K562 (cell line): ENCODE data around the gene UBE2N. TPM values are rescaled to one million over a fixed set of nuclear protein-coding genes. Genes with fewer than 3 reads are reported as not detected.

ENCODE experiments used
- ATAC-seq: fragments of 200-7000 bp; cut with Tn5 transposase; 3 replicates; pipeline ENCODE4 v1.9.1; 2020; ENCODE audit warnings: moderate library complexity
- BruUV-seq: library from RNA; stranded (reverse); fragments of 400-500 nt; replicated peaks from 2 replicates; lab custom pipeline; 2021; lab: Mats Ljungman, UMichigan
- CTCF ChIA-PET: fragments of 300-600 bp; formaldehyde crosslinking; extraction: SDS; loops from one replicate; lab custom pipeline; 2021; ENCODE audit warnings: low intra/inter-chr PET ratio; lab: Yijun Ruan, JAX
- POLR2A ChIA-PET: fragments of 300-600, 350-650 bp; sonication (Branson Sonifier 250); formaldehyde crosslinking; extraction: SDS; loops from one replicate; lab custom pipeline; 2021; ENCODE audit warnings: antibody characterized with exemption, inconsistent platforms; lab: Yijun Ruan, JAX
- DNase-seq, 4 experiments: peaks; one replicate each; pipeline versions ENCODE4 v3.0.0 to v3.0.0-alpha.2; 2011 to 2018; ENCODE audit warnings: low spot score in 3 of 4, mixed read lengths in 3 of 4; ENCODE audit errors: extremely low read depth in 1 of 4
- FAIRE-seq: peaks from 2 replicates; lab custom pipeline; 2011; peaks lifted over from hg19 to GRCh38; lab: Jason Lieb, UNC
- H2AFZ ChIP-seq: 2 replicates; pipeline ENCODE4 v1.6.0; 2011; ENCODE audit warnings: low read depth, low read length, control low read depth, inconsistent platforms
- H3K27ac ChIP-seq: fragments of 200-600 bp; 3 replicates; pipeline ENCODE4 v1.8.0; 2011; ENCODE audit warnings: low read depth, mild to moderate bottlenecking, control low read depth, inconsistent platforms, low read length, moderate library complexity, mixed read lengths; ENCODE audit errors: extremely low read depth
- H3K27me3 ChIP-seq, 2 experiments: fragments of 300-600 bp in 1 of 2; 2 replicates in 1 of 2; 3 replicates in 1 of 2; pipeline versions ENCODE4 v1.6.0 to v1.8.0; 2011; ENCODE audit warnings: inconsistent platforms in 2 of 2, low read length in 2 of 2, mild to moderate bottlenecking in 1 of 2, mixed read lengths in 1 of 2, moderate library complexity in 1 of 2; ENCODE audit not compliant: control insufficient read depth in 2 of 2, insufficient read depth in 2 of 2
- H3K36me3 ChIP-seq: fragments of 300-600 bp; 3 replicates; pipeline ENCODE4 v1.8.0; 2011; ENCODE audit warnings: mild to moderate bottlenecking, low read length, inconsistent platforms; ENCODE audit not compliant: control insufficient read depth, insufficient read depth
- H3K4me1 ChIP-seq, 2 experiments: fragments of 200-600 bp in 1 of 2; replicated peaks in 1 of 2; 2 replicates in 1 of 2; 3 replicates in 1 of 2; pipeline versions ENCODE4 v1.5.1 to v1.8.0; 2011; ENCODE audit warnings: inconsistent platforms in 2 of 2, low read length in 2 of 2, mild to moderate bottlenecking in 1 of 2, mixed read lengths in 1 of 2, moderate library complexity in 1 of 2; ENCODE audit not compliant: control insufficient read depth in 2 of 2, insufficient read depth in 2 of 2
- H3K4me2 ChIP-seq: 2 replicates; pipeline ENCODE4 v1.6.1; 2011; ENCODE audit warnings: low read length, control low read depth, inconsistent platforms, mixed read lengths; ENCODE audit not compliant: insufficient read depth
- H3K4me3 ChIP-seq: fragments of 200-600 bp; sonication (generic), shearing (Covaris generic); 2 replicates; pipeline ENCODE4 v1.5.1; 2016; ENCODE audit warnings: control low read depth, inconsistent platforms
- H3K79me2 ChIP-seq: fragments of 200-600 bp; 3 replicates; pipeline ENCODE4 v1.8.0; 2011; ENCODE audit warnings: low read length, inconsistent platforms; ENCODE audit not compliant: control insufficient read depth, insufficient read depth
- H3K9ac ChIP-seq, 2 experiments: 2 replicates each; pipeline versions ENCODE4 v1.6.0 to v1.6.1; 2011; ENCODE audit warnings: low read depth in 2 of 2, low read length in 2 of 2, control low read depth in 1 of 2, inconsistent platforms in 1 of 2, mild to moderate bottlenecking in 1 of 2, mixed read lengths in 1 of 2; ENCODE audit not compliant: insufficient read depth in 1 of 2
- H3K9me1 ChIP-seq: one replicate; pipeline ENCODE4 v1.6.0; 2011; ENCODE audit warnings: inconsistent platforms, mild to moderate bottlenecking, low read length, moderate library complexity; ENCODE audit not compliant: control insufficient read depth, insufficient read depth
- H3K9me3 ChIP-seq: replicated peaks from 2 replicates; pipeline ENCODE4 v1.5.1; 2011; ENCODE audit warnings: low read depth, low read length, inconsistent platforms; ENCODE audit not compliant: control insufficient read depth, insufficient read depth
- H4K20me1 ChIP-seq: replicated peaks from 2 replicates; pipeline ENCODE4 v1.6.1; 2011; ENCODE audit warnings: low read length, inconsistent platforms, mixed read lengths; ENCODE audit not compliant: control insufficient read depth, insufficient read depth
- MLLT1 ChIP-seq, 2 experiments: fragments of 450-650 bp; IDR thresholded peaks; 2 replicates each; pipeline ENCODE4 v1.6.1; 2016
- STAT5A ChIP-seq: IDR thresholded peaks from 2 replicates; pipeline ENCODE4 v1.6.1; 2012; ENCODE audit warnings: low read length, inconsistent platforms, borderline replicate concordance
- WGBS: fragments of 100-300 bp; shearing (Covaris generic); methylation state at CpG from one replicate; pipeline ENCODE4 v1.1.6; 2016; ENCODE audit warnings: low coverage, mixed read lengths; ENCODE audit not compliant: insufficient coverage; ENCODE audit errors: missing lambda C conversion rate; 5-methylcytosine and 5-hydroxymethylcytosine counted together
- in situ Hi-C: fragments of 300-500 bp; cut with MboI; formaldehyde crosslinking; loops from 4 replicates; pipeline ENCODE4 v1.15.0; 2018; ENCODE audit warnings: inconsistent platforms, mixed read lengths
- intact Hi-C: fragments of 100-400 bp; cut with micrococcal nuclease; formaldehyde crosslinking; loops from 2 replicates; pipeline ENCODE4 v1.14.2; 2022
- polyA plus RNA-seq, 8 experiments: library from polyadenylated mRNA; depleted of rRNA in 4 of 8; stranded (reverse) in 5 of 8; unstranded in 3 of 8; fragments of >200 nt; fragmentation: Nextera tagmentation in 2 of 8; fragmentation: Illumina TruSeq in 1 of 8; extraction: Ambion mirVana in 2 of 8; extraction: Trizol in 1 of 8; gene quantifications; 2 replicates each; pipeline versions ENCODE4 v1.2.1 to v1.2.3, GENCODE V29; 2011 to 2014; ENCODE audit warnings: inconsistent platforms in 1 of 8, missing spikeins in 1 of 8
- total RNA-seq, 7 experiments: library from RNA; depleted of rRNA in 6 of 7; stranded (reverse); fragments of >200 nt in 6 of 7; fragmentation: Illumina TruSeq in 2 of 7; extraction: Trizol in 2 of 7; gene quantifications; 2 replicates each; pipeline versions ENCODE4 v1.2.1 to v1.2.3, GENCODE V29; 2011 to 2021; ENCODE audit warnings: low replicate concordance in 1 of 7

Gene UBE2N
- total and polyA plus RNA-seq, 9 of the 15 experiments (the other 6 are each of a cell fraction or from before 2014, with no cell fraction given): 189 to 826 (median 260) TPM

DNA sequence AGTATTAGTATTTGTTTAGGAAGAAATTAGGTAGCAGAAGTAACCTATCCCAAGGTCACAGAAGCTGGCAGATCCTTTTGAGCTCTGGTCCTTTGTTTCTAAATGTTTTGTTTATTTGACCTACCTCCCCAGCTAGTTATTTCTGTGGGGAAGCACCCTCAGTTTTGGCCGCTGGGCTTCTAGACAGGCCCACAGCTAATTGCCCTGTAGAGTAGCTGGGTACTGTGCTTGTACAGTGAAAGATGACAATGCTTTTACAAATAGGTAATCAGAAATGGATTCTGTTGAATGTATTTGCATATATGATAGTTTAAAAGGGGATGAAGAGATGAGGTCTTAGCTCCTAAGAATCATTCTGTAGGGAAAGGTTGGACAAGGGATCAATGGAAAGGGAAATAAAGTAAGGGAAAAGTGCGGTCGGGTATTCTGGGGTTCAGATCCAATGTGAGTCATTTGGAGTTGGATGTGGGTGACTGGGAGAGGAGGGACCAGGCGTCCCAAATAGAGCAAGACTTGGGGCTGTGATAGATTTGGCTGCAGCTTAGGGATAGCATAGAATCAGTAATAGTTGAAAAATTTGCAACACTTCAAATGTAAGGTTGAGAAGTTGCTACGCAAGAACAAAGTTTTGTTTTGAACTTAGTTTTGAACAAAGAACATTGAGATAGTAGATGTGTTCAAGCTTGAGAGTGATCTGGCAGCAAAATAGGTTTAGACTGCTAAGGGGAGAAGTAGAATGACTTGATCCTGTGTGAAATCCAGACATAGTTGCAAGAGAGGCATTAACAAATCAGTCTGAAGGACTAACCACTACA is 60.4 kb downstream of the UBE2N start:
- Histone ChIP-seq H3K27ac (peak overlapping the region; percentile 88), H3K4me2 (peak overlapping the region; percentile 99), H2AFZ (no peak overlapping the region), H3K4me1 (peaks cover 14% of the 10 kb centered on the region in 2 experiments; a peak in 4 of 5 replicates), H3K27me3 (no peaks in the 10 kb centered on the region), H4K20me1 (peaks cover 64% of the 10 kb centered on the region), H3K79me2 (peaks cover 98% of the 10 kb centered on the region), H3K9me3 (no peaks in the 10 kb centered on the region), H3K4me3 (peak overlapping the region; percentile 97), H3K9ac (peak overlapping the region; percentile 85 to 92), H3K36me3 (peaks cover 56% of the 10 kb centered on the region), H3K9me1 (no peaks in the 10 kb centered on the region)
- DNase-seq: no peak
- no TSS peak for BruUV-seq
- FAIRE-seq: no peak
- intact Hi-C loops: loop anchor here (5.0 kb wide), 2 partner anchors 139 to 204 kb away; no protein-coding TSS in a partner anchor
- ATAC-seq: no peak
- POLR2A ChIA-PET: interaction anchor here (0.6 to 1.6 kb wide), 16 partner anchors 8 to 560 kb away, joined by 3 to 6 read pairs (median 4); no protein-coding TSS in a partner anchor
- 20% methylated on average over 5 of the region's 5 CpGs for WGBS
- in situ Hi-C loops: no loop called here
- TF ChIP-seq STAT5A (no peak), MLLT1 (IDR thresholded peaks at IDR 0.05) (peak; percentile 53 to 73; a peak in 2 of 4 replicates)
- CTCF ChIA-PET: interaction anchor here (1.3 to 1.7 kb wide), 2 partner anchors 356 to 394 kb away, joined by 4 read pairs; no protein-coding TSS in a partner anchor
